ENCODE results near the gene USP7.

The USP7 gene

DNA sequence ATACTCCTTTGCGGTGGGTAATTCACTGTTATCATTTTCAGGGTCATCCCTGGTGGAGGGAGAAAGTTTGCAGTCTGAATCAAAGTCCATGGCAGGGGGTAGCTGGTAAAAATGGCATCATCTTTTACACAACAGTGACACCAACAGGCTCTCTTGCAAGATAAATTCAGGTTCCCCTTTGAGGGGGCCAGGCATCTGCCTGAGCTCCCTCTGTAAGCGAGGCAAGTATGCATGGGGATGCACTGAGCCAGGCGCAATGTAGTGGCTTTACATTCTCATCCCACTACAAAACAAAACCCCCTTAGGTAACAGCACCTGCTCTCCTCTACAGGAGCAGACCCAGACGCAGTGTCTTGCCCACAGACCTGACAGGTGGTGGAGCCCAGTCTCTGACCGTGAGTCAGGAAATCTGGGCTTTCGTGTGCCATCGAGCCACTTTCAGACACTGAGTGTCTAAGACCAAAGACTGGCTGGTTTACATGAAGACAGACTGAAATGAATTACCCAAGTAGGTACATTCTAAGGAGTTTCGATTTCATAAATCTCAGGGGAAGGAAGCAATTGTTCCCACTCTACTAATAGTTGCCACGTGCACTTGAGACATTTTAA, 63.9 kb downstream of the USP7 start:
- DNase-seq (ENCODE audit: low read depth), result no peak

DNA sequence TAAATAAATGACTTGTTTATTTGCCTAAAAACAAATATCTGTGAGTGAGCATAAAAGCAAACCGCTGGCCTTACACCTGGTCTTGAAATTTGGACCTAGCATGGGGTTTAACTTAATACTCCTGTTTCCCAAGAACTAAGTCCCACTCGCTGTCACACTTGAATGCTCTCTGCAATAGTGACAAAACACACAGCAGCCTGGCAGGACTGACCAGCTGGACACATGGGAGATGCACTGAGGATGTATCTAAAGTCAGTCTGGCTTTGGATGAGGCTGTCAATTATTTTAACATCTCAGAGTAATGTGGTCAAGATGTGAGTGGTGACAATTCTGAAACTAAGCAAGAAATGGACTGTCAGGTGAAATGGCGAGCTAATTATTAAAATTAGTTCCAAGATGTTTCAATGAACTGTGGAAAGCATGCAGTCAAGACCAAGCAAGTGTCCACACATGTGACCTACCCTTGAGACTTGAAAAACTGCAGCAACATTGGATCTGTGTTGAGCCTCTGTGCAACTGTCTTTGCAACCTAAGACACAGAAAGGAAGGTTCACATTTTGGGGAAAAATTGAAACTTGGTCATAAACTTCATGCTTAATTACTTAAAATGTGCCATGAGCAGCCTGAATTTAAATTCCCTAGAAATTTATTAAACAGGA, 64.9 kb downstream of the USP7 start:
- no peak for DNase-seq (ENCODE audit: low read depth)

DNA sequence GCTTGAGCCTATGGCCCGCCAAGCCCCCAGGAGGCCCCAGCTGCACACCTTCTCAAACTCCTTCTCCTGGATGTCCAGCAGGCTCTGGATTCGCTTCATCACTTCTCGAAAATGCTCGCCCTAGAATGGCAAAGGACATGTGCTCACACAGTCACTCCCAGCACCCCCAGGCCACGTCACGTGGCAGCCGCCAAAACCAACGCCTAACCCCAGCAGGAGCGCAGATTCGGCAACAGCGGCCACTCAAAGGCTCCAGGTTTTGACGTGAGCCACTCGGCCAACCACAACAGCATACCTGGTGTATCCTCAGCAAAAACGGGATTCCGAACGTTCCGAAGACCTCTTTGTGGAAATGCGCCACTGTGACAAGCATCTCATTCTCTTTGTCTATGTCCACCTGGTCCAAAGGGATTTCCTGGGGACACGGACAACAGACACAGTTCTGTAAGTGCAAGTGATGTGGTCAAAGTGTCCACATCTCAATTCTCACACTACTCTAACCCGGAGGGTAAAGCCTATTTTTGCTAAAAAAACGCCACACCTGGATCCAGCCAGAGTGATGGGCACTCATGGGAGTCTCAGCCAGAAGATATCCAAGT, 68.9 kb downstream of the USP7 start:
- DNase-seq (ENCODE audit: low read depth), result no peak

DNA sequence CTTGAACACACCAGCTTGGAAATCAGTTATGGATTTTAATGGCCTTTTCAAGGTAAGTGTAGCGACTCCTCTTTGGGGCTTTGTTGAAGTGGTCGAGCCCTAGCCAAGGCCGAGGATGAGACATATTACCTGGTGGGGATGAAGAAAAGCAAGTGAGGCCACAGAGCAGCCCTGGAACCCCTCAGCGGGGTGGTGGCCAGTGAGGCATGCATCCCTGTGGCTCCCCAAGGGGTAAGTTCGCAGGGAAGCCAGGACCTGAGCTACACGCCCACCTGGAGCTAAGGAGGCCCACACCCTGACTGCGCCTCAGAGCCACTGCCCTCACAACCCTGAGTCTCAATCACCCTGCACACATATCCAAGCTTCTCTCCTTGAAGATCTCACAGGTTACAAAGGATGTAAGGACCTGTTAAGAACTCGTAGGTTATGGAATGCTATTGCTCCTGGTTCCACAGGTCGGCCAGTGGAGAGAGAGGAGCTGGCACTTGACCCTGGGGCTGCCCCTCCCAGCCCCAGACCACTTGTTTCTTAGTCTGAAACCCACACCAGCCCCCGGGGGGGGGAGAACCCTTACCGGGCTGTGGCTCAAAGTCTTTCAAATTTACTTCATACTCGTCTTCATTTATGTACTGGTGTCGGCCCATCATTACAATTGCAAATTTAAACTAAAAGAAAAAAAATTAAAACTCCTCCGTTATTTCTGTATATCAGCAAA, 69.6 kb downstream of the USP7 start:
- DNase-seq (ENCODE audit: low read depth), result no peak

DNA sequence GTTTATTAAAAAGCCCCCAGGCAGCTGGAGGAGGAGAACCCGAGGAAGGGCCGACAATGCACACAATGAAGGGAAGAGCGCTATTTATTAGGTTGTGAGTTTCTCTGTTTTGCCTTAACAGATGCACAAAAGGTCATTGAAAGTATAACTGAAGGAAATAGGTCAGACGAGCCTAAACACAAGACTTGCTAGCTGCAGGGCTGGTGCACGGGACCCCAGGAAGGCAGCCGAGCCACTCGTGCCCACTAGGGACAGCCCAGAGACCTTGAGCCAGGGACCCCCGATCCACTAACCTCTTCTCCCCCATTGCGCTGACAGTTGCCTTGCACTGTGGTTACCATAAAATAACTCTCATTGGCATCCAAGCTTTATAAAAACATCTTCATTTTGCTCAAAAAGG, 70.3 kb downstream of the USP7 start:
- DNase-seq (ENCODE audit: low read depth), result no peak

DNA sequence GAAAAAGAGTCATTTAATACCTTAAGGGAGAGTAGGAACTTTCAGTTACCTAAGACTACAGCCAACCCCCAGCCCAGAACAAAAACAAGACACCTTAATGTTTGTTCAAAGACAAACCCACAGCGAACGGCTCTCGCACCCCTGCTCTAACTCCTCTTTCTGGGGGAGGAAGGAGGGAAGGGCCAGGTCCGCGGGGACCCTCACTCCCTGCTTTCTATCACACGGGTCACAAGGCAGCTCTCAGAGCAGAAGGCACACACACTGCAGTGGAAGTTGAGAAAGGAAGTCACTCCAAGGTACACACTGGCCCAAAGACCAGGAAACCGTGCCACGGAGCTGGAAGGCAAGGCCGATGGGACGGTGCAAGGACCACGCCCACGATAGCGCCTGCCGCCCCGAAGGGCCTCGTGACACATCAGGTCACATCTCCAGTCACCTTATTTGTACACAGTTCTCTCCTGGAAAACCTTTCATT, 71.6 kb downstream of the USP7 start:
- DNase-seq (ENCODE audit: low read depth), result peak; percentile 26

DNA sequence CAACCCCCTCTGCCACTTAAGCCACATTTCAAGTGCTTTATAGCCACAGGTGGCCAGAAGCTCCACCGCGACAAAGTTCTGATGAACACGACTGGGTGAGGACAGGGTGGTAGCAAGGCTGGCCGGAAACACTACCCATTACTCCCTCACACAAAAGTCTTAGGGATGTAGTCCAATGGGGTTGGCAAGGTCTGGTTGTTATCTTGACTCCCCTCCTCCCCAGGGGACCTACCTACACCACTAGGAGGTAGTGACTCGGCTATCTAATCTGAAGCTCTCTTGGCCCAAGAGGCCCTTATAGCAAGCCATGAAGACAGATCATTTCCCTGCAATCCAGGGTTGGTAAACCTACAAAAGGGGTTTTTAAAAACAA, 73.2 kb downstream of the USP7 start:
- DNase-seq (ENCODE audit: low read depth), result no peak

DNA sequence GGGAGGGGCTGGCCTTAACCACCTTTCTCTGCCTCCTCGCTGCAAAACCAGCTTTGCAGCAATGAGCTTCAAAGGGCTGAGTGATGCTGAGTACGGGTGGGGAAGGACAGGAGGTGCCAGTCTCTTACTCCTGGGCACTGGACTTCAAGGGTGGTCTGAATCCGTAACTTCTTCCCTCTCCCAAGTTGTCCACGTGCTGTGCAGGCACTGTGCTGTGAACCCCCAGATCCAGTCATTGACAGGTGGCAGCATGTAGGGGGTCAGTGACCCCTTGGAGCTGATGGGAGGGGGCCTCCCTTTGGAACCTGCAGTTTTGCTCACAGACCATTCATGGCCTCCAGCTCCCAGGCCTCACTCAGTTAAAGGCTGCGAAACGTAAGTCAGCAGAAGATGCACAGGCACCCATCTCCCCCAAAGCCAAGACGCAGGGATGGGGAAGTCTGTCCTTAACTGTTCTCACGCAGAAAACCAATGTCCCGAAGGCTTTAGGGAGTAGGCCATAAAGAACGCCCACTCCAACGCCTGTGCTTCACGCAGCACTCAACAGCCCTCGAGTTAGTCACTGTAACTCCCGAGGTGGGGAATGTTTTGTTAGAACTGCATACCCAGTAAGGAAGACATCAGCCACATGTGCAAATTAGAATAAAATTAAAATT, 73.7 kb downstream of the USP7 start:
- no peak for DNase-seq (ENCODE audit: low read depth)

DNA sequence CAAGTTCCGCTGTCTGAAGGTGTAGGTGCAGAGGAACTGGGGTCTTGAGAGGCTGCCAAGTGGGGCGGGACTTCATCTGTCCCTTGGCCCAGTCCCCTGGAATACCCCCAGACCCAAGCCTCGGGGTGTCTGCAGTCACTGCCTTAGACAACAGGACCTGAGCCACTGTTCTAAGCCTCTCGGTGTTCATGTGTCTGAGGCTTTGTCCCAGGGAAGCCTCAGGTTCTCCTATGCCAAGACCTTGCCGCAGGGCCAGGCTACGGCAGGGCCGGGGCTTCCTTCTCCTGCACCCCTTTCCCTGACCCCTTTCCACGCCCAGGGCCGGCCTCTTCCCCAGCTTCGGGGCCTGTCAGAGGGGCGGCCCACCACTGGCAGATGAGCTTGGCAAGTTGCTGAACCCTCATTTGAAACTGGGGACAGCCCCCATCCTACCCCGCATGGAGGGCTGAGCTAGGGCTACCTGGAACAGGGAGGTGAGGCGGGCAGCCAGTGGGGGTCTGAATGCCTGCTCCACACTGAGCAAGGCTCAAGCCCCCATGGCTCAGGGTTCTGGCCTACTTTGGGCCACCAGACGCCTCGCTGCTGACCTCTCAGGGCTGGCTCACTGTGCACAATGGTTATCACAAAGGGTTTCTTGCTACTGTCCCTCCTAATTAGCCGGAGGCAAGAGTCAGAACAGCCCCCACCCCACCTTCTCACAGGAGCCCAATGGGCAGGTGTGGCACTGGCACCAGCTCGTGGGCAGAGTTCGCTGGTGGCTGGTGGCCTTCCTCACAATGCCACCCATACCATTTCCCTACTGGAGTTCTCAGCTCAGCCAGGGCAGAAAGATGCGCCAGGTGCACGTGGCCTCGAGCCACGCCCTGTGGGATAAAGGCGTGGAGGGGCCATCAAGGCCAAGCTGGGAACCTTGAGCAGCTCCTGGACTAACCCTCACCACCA, 74.5 kb downstream of the USP7 start:
- DNase-seq (ENCODE audit: low read depth), result no peak

DNA sequence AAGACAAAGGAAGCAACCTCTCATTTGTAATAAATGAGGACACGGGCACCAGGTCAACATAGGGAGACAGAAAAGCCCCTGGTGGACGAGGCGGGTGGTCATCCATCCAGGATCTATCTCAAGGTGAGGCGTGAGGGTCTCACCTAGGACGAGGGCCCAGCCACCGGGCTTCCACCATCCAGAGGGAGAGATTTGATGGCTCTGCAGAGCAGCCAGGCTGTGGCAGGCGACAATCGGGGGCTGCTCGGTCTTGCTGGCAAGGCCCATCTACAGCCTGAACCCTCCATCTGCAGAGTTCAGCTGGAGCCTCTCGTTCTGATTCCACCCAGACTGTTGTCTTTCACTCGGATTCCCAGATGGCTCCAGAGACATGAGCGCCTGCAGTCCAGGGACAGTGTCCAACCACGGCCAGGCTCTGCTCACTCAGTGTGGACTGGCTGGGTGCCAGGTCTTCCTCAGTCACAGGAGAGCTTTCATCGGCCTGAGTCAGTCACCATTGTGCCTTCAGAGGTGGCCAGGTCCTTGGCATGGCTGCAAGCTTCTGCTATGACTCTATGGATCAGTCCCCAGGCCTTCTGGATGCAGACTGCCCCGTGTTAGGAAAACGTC, 75.7 kb downstream of the USP7 start:
- no peak for DNase-seq (ENCODE audit: low read depth)

DNA sequence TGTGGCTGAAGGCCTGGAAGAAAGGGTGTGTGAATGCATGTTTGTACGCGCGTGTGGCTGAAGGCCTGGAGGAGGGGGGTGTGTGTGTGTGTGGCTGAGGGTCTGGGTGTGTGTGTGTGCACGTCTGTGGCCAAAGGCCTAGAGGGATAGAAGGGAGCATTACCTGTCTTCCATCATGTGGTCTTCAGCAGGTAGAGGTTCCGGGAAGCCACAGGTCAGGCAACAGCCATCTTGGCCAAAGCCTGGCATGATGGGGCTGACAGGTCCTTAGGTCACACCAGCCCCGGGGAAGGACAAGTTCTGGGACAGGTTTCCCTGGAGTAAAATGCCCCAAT, 76.3 kb downstream of the USP7 start:
- DNase-seq (ENCODE audit: low read depth), result no peak

DNA sequence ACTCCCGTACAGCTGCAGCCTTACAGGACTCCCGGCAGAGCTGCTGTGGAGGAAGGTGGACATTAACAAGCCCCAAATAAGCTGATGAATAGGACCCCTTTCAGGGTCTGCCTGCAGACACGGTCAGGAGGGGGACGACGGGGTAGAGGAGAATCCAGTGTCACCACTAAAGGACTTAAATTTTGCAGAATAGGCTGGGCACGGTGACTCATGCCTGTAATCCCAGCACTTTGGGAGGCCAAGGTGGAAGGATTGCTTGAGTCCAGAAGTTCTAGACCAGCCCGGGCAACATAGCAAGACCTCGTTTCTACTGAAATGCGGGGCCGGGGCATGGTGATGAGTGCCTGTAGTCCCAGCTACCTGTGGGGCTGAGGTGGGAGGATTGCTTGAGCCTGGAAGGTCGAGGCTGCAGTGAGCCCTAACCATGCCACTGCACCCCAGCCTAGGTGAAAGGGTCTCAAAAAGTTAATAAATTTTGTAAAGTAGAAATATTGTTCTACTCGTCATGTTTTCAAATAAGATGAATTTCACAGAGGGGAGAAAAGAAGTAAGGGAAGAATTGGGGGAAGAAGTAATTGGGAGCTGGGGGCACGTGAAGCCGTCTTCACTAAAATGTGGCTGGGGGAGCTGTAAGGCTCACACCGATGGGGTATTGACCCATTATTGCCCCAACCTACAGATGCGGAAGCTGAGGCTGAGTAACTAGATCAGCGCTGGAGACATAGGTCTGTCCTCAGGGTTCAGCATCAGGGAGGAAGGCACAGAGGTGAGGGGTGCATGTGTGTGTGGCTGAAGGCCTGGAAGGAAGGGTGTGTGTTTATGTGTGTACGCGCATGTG, 76.9 kb downstream of the USP7 start:
- no peak for DNase-seq (ENCODE audit: low read depth)

DNA sequence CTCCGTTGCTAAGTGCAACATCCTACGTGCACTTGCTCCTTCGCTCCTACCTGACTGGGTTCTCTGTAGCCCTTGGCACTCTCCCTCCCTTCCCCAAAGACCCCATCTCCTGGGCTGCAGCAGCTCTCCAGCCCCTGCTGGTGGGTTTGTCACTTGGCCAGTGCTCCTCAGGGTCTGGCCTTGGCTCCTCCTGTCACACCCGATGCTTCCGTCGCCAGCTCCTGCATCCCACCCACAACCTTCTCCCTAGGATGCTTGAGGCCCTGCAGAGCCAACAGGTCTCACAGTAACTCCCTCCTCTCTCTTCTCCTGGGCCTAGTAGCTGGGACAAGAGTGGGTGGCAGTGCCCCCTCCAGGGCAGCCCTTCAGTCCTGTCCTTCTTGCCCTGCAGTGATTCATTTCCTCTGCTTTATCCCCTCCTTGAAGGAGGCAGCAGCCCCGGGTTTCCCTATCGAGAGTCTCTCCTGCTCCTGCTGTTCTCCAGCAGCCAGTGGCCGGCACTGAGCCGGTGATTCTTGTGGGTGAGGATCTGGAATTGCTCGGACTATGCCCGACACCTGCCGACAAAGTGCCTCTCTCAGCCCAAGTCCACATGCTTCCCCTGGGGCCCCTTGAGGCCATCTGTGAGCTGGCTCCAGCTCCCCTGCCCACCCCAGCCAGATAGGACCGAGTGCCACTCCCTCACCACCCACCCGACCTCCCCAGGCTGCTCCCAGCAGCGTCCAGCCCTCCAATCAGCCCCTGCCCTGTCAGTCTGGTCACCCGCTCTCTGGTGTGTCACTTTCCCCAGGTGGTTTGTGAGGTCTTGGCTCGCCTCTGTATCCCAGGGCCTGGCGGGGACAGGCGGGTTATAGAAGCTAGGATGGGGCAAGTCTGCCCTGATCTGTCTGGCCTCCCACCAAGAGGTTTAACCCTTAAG, 77.8 kb downstream of the USP7 start:
- DNase-seq (ENCODE audit: low read depth), result no peak

DNA sequence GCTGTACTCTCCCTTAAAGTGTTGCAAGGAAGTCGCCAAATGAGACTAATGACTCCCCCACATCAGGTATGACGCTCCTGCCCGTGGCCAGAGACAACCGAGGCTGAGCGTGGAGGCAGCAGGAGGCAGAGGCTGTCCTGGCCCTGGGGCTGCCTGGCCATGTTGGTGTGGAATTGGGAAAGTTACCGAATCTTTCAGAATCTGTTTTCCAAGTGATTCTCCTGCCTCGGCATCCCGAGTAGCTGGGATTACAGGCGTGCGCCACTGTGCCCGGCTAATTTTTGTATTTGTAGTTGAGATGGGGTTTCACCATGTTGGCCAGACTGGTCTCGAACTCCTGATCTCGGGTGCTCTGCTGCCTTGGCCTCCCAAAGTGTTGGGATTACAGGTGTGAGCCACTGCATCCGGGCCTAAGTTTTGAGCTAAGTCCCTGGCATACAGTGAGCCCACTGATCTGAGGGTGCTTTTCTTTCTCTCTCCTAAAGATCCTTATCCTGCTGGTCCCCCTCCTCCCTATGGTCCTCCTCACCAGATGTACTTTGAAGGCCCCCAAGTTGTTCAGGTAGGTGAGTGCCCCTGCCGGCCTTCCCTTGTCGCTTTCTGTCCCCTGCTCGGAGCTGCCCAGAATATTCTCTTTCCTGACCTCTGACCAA, 80.9 kb downstream of the USP7 start:
- no peak for DNase-seq (ENCODE audit: low read depth)

DNA sequence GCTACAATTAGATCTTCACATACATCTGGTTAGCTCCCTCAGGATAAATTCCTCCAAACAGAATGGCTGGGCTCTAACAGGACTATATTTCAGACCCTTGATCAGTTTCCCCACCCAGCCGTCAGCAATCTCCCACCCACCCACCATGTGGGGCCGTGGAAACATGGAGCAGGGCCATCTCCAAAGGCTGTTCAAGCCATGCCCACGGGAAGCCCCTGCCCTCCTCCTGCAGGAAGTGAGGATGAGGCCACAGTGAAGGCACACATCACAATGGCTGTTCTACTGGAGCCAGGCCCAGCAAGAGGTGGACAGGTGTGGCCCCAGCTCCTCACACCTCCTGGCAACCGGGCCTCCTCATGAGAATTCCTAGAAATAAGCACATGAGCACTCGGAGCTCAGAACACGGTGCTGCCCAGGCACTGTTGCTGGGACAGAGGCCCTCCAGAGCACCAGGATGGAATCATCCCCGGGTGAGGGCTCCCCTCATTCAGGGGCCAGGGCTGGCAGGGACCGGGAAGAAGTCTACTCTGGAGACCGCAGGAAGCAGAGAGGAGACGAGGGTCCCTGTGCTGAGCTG, 81.6 kb downstream of the USP7 start, which contains the start of gene LITAFD:
Gene LITAFD, plus strand, starts transcription at position 311 of the 577 bp plus-strand sequence. CDS start 2,005 bp downstream, outside the sequence.
- no peak for DNase-seq (ENCODE audit: low read depth)

DNA sequence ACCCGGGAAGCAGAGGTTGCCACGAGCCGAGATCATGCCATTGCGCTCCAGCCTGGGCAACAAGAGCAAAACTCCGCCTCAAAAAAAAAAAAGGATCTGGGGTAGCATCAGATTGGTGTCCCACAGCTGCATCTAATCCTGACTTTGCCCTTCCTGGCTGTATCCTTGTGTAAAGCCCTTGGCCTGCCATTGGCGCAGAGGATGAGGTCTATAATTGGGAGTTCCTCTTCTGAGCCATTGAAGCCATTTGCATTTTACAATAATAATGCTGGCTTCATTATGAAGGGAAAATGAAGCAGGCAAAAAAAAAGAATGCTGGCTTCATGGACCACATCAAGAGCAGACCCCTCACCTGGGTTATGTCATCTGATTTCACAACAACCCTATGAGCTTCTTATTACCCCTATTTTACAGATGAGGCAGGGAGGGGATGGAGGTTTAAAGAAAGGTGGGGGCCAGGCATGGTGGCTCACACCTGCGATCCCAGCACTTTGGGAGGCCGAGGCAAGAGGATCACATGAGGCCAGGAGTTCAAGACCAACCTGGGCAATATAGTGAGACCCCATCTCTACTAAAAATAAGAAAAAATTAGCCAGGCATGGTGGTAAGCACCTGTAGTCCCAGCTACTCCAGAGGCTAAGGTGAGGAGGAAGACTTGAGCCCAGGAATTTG, 82.7 kb downstream of the USP7 start:
- DNase-seq (ENCODE audit: low read depth), result no peak

DNA sequence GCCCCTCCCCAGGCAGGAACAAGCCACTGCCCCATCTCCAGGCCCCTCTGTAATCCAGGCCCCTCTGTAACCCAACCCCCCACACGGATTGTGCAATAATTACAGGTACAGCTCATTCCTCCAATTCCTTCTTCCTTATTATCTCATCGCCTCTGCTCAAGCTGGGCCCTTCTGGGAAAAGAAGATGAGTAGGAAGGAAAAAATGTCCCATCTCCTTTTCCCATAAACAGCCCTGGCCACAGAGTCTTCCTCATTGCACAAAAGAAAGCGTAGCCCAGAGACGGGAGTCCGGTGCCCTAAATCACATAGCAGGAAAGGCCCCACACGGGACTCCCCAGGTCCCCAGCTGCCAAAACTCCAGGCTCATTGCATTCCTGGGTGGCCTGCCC, 85.2 kb downstream of the USP7 start:
- no peak for DNase-seq (ENCODE audit: low read depth)

Data from activated T-helper 9 cell treated with anti-CD3 and anti-CD28 coated beads, Interleukin-2, amount 50 U/mL, for 16 hours (primary cell).